ENCODE results near the gene EDA2R.

EDA2R gene

GRCh38 chrX:66602381-66602938 lies 36.4 kb downstream of the EDA2R start:
- no peaks in the 10 kb centered on the region for H4K20me1 ChIP-seq (ENCODE audit: insufficient read depth, low read length)
- no peaks in the 10 kb centered on the region for H3K27me3 ChIP-seq (ENCODE audit: insufficient read depth, low read length)
- no peak overlapping the region for H3K9ac ChIP-seq (ENCODE audit: low read length)
- no peaks in the 10 kb centered on the region for H3K79me2 ChIP-seq (ENCODE audit: insufficient read depth, low read length)
- no peak overlapping the region for H3K27ac ChIP-seq (ENCODE audit: low read depth, low read length, poor library complexity, severe bottlenecking)
- no peaks in the 10 kb centered on the region for H3K4me1 ChIP-seq (ENCODE audit: insufficient read depth, low read length, severe bottlenecking)
- no peaks in the 10 kb centered on the region for H3K9me3 ChIP-seq (ENCODE audit: low read length)
- no peaks in the 10 kb centered on the region for H3F3A ChIP-seq (ENCODE audit: insufficient read depth, low read length)
- no peak for TF ChIP-seq EZH2 (IDR thresholded peaks at IDR 0.05; ENCODE audit: borderline replicate concordance, low read length)
- TF ChIP-seq CTCF (IDR thresholded peaks at IDR 0.05; ENCODE audit: low read length) = no peak
- H3K4me3 ChIP-seq (ENCODE audit: low read depth, low read length, poor library complexity, severe bottlenecking) = no peak overlapping the region
- H3K36me3 ChIP-seq (ENCODE audit: insufficient read depth, low read length) = no peaks in the 10 kb centered on the region
- no peak overlapping the region for H2AFZ ChIP-seq (ENCODE audit: low read length)
- H3K4me2 ChIP-seq (ENCODE audit: low read length) = no peak overlapping the region
- H3K9me2 ChIP-seq (ENCODE audit: low read depth, low read length) = no peaks in the 10 kb centered on the region

- no peaks in the 10 kb centered on the region for H3K9me2 ChIP-seq (ENCODE audit: low read depth, low read length)
- no peaks in the 10 kb centered on the region for H3K4me1 ChIP-seq (ENCODE audit: insufficient read depth, low read length, severe bottlenecking)
- no peak overlapping the region for H3K9ac ChIP-seq (ENCODE audit: low read length)
- no peaks in the 10 kb centered on the region for H3K27me3 ChIP-seq (ENCODE audit: insufficient read depth, low read length)
- no peak overlapping the region for H3K4me3 ChIP-seq (ENCODE audit: low read depth, low read length, poor library complexity, severe bottlenecking)
- no peaks in the 10 kb centered on the region for H3K36me3 ChIP-seq (ENCODE audit: insufficient read depth, low read length)
- no peak for TF ChIP-seq EZH2 (IDR thresholded peaks at IDR 0.05; ENCODE audit: borderline replicate concordance, low read length)
- TF ChIP-seq CTCF (IDR thresholded peaks at IDR 0.05; ENCODE audit: low read length) = no peak
- H3K9me3 ChIP-seq (ENCODE audit: low read length) = no peaks in the 10 kb centered on the region
- no peaks in the 10 kb centered on the region for H3K79me2 ChIP-seq (ENCODE audit: insufficient read depth, low read length)
- H3K4me2 ChIP-seq (ENCODE audit: low read length) = no peak overlapping the region
- H4K20me1 ChIP-seq (ENCODE audit: insufficient read depth, low read length) = no peaks in the 10 kb centered on the region
- H2AFZ ChIP-seq (ENCODE audit: low read length) = no peak overlapping the region
- H3F3A ChIP-seq (ENCODE audit: insufficient read depth, low read length) = no peaks in the 10 kb centered on the region
- no peak overlapping the region for H3K27ac ChIP-seq (ENCODE audit: low read depth, low read length, poor library complexity, severe bottlenecking)
Observed at GRCh38 chrX:66601522-66601921, 37.4 kb downstream of the EDA2R start.

- H4K20me1 ChIP-seq (ENCODE audit: insufficient read depth, low read length) = no peaks in the 10 kb centered on the region
- H3K27ac ChIP-seq (ENCODE audit: low read depth, low read length, poor library complexity, severe bottlenecking) = no peak overlapping the region
- no peaks in the 10 kb centered on the region for H3K27me3 ChIP-seq (ENCODE audit: insufficient read depth, low read length)
- H3K79me2 ChIP-seq (ENCODE audit: insufficient read depth, low read length) = no peaks in the 10 kb centered on the region
- H3K9ac ChIP-seq (ENCODE audit: low read length) = no peak overlapping the region
- no peak overlapping the region for H3K4me2 ChIP-seq (ENCODE audit: low read length)
- H3K4me3 ChIP-seq (ENCODE audit: low read depth, low read length, poor library complexity, severe bottlenecking) = no peak overlapping the region
- H3F3A ChIP-seq (ENCODE audit: insufficient read depth, low read length) = no peaks in the 10 kb centered on the region
- H3K9me2 ChIP-seq (ENCODE audit: low read depth, low read length) = no peaks in the 10 kb centered on the region
- no peaks in the 10 kb centered on the region for H3K36me3 ChIP-seq (ENCODE audit: insufficient read depth, low read length)
- H3K9me3 ChIP-seq (ENCODE audit: low read length) = no peaks in the 10 kb centered on the region
- TF ChIP-seq EZH2 (IDR thresholded peaks at IDR 0.05; ENCODE audit: borderline replicate concordance, low read length) (no peak), CTCF (IDR thresholded peaks at IDR 0.05; ENCODE audit: low read length) (no peak)
- H3K4me1 ChIP-seq (ENCODE audit: insufficient read depth, low read length, severe bottlenecking) = no peaks in the 10 kb centered on the region
- no peak overlapping the region for H2AFZ ChIP-seq (ENCODE audit: low read length)
Observed at GRCh38 chrX:66579219-66579618, 59.7 kb downstream of the EDA2R start.
